Cardiac muscle cell (in vitro differentiated cells and primary cell): ENCODE results near the gene RAP2C. TPM values are rescaled to one million over a fixed set of nuclear protein-coding genes. Genes with fewer than 3 reads are reported as not detected.

Experiments used
- DNase-seq, 2 donors: peaks; one replicate each; pipeline versions ENCODE4 v3.0.0 to v3.0.0-alpha.2; 2010 to 2017; ENCODE audit warnings: low read depth in 1 of 2, low spot score in 1 of 2
- H3K27ac ChIP-seq: fragments of 200-600 bp; sonication (generic); 2 replicates; pipeline ENCODE4 v1.5.1; 2016
- H3K27me3 ChIP-seq: fragments of 200-600 bp; sonication (generic); 2 replicates; pipeline ENCODE4 v1.6.0; 2016; ENCODE audit warnings: control low read depth
- H3K36me3 ChIP-seq: fragments of 200-600 bp; sonication (generic); 2 replicates; pipeline ENCODE4 v1.5.1; 2016; ENCODE audit warnings: control low read depth
- H3K4me1 ChIP-seq: fragments of 200-600 bp; sonication (generic); 2 replicates; pipeline ENCODE4 v1.8.1; 2017; ENCODE audit warnings: low read depth, mild to moderate bottlenecking, mixed run types
- H3K4me3 ChIP-seq: fragments of 200-600 bp; sonication (generic); 2 replicates; pipeline ENCODE4 v1.5.1; 2016; ENCODE audit warnings: mild to moderate bottlenecking
- H3K9me3 ChIP-seq: fragments of 200-600 bp; sonication (generic); 2 replicates; pipeline ENCODE4 v1.5.1; 2017; ENCODE audit warnings: low read depth, mild to moderate bottlenecking, control low read depth
- polyA plus RNA-seq: library from polyadenylated mRNA; unstranded; fragments of >200 nt; fragmentation: Nextera tagmentation; extraction: Ambion mirVana; gene quantifications from 2 replicates; pipeline ENCODE4 v1.2.1, GENCODE V29; 2016
- total RNA-seq: library from RNA; depleted of rRNA; stranded (reverse); fragments of >200 nt; gene quantifications from 2 replicates; pipeline ENCODE4 v1.2.3, GENCODE V29; 2016
- TF ChIP-seq, protein P1 (sequence below): IDR thresholded peaks from 2 replicates; pipeline ENCODE4 v1.5.1; 2012; ENCODE audit warnings: low read depth, mild to moderate bottlenecking, low read length

The RAP2C gene
- total and polyA plus RNA-seq, 2 experiments from 2014 or later: 28.7 to 32.6 TPM

- Histone ChIP-seq H3K9me3 (no peaks in the 10 kb centered on the region), H3K27ac (no peak overlapping the region), H3K4me1 (no peaks in the 10 kb centered on the region), H3K4me3 (no peak overlapping the region), H3K36me3 (no peaks in the 10 kb centered on the region), H3K27me3 (no peaks in the 10 kb centered on the region)
- no peak for DNase-seq
- TF ChIP-seq, protein P1, sequence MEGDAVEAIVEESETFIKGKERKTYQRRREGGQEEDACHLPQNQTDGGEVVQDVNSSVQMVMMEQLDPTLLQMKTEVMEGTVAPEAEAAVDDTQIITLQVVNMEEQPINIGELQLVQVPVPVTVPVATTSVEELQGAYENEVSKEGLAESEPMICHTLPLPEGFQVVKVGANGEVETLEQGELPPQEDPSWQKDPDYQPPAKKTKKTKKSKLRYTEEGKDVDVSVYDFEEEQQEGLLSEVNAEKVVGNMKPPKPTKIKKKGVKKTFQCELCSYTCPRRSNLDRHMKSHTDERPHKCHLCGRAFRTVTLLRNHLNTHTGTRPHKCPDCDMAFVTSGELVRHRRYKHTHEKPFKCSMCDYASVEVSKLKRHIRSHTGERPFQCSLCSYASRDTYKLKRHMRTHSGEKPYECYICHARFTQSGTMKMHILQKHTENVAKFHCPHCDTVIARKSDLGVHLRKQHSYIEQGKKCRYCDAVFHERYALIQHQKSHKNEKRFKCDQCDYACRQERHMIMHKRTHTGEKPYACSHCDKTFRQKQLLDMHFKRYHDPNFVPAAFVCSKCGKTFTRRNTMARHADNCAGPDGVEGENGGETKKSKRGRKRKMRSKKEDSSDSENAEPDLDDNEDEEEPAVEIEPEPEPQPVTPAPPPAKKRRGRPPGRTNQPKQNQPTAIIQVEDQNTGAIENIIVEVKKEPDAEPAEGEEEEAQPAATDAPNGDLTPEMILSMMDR: no peak
These were observed 31.8 kb downstream of the RAP2C start for GRCh38 chrX:132187451-132187850.

GRCh38 chrX:132184871-132185270, 34.4 kb downstream of the RAP2C start:
- H3K27me3 ChIP-seq: no peaks in the 10 kb centered on the region
- no peaks in the 10 kb centered on the region for H3K36me3 ChIP-seq
- H3K4me1 ChIP-seq: no peaks in the 10 kb centered on the region
- H3K9me3 ChIP-seq: no peaks in the 10 kb centered on the region
- TF ChIP-seq, protein P1: no peak
- no peak for DNase-seq
- no peak overlapping the region for H3K4me3 ChIP-seq
- no peak overlapping the region for H3K27ac ChIP-seq

DNA sequence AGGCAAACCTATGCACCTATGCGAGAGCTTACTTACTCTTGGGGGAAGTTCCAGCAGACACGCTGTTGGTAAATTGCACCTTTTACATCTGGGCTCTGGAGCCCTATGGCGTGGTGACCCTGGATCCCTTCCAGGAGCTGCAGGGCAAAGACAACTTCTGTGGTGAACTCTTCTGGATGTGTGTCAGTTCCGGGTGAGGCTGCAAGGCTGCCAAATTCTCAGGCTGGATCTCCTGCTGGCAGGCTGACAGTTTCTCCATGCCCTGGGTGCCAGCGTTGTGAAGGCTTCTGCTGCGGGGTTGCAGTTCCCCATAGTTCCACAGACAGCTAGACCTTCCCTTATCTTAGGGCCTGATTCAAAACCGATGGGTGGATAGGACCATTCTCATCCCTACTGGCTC, 37.9 kb downstream of the RAP2C start:
- H3K4me1 ChIP-seq: no peaks in the 10 kb centered on the region
- TF ChIP-seq, protein P1: no peak
- H3K9me3 ChIP-seq: no peaks in the 10 kb centered on the region
- no peak overlapping the region for H3K4me3 ChIP-seq
- no peaks in the 10 kb centered on the region for H3K27me3 ChIP-seq
- DNase-seq: no peak
- H3K27ac ChIP-seq: no peak overlapping the region
- H3K36me3 ChIP-seq: no peaks in the 10 kb centered on the region

GRCh38 chrX:132180929-132181328, 38.3 kb downstream of the RAP2C start:
- Histone ChIP-seq H3K36me3 (no peaks in the 10 kb centered on the region), H3K27me3 (no peaks in the 10 kb centered on the region), H3K9me3 (no peaks in the 10 kb centered on the region), H3K27ac (no peak overlapping the region), H3K4me1 (no peaks in the 10 kb centered on the region), H3K4me3 (no peak overlapping the region)
- DNase-seq: no peak
- TF ChIP-seq, protein P1: no peak

- Histone ChIP-seq H3K27ac (no peak overlapping the region), H3K9me3 (no peaks in the 10 kb centered on the region), H3K27me3 (no peaks in the 10 kb centered on the region), H3K4me1 (no peaks in the 10 kb centered on the region), H3K4me3 (no peak overlapping the region), H3K36me3 (no peaks in the 10 kb centered on the region)
- TF ChIP-seq, protein P1: no peak
- DNase-seq: no peak
These were observed 45.6 kb downstream of the RAP2C start for GRCh38 chrX:132173647-132174046.

- no peak for DNase-seq
- no peaks in the 10 kb centered on the region for H3K27me3 ChIP-seq
- H3K36me3 ChIP-seq: no peaks in the 10 kb centered on the region
- TF ChIP-seq, protein P1: no peak
- H3K27ac ChIP-seq: no peak overlapping the region
- no peaks in the 10 kb centered on the region for H3K4me1 ChIP-seq
- no peaks in the 10 kb centered on the region for H3K9me3 ChIP-seq
- no peak overlapping the region for H3K4me3 ChIP-seq
These were observed 47.4 kb downstream of the RAP2C start for GRCh38 chrX:132171881-132172280.
